Ishikawa (cell line): Measurements from ENCODE around the gene PDYN.
A peak's percentile ranks its signal among the peaks of the same experiment; 100 is the strongest.

Source experiments
- CEBPB ChIP-seq: IDR thresholded peaks from 2 replicates; pipeline ENCODE4 v1.6.1; 2012
- CREB1 ChIP-seq: IDR thresholded peaks from 2 replicates; pipeline ENCODE4 v1.6.1; 2012; ENCODE audit warnings: low read depth
- EGR1 ChIP-seq: IDR thresholded peaks from 2 replicates; pipeline ENCODE4 v1.6.1; 2012
- EP300 ChIP-seq: IDR thresholded peaks from 2 replicates; pipeline ENCODE4 v1.6.1; 2012; ENCODE audit warnings: borderline replicate concordance
- FOXM1 ChIP-seq: IDR thresholded peaks from 2 replicates; pipeline ENCODE4 v1.6.1; 2012; ENCODE audit warnings: low read depth, borderline replicate concordance
- MAX ChIP-seq: IDR thresholded peaks from 2 replicates; pipeline ENCODE4 v1.6.1; 2012
- NFIC ChIP-seq: IDR thresholded peaks from 2 replicates; pipeline ENCODE4 v1.6.1; 2012
- RAD21 ChIP-seq: IDR thresholded peaks from 2 replicates; pipeline ENCODE4 v1.6.1; 2012; ENCODE audit warnings: low read depth
- REST ChIP-seq: IDR thresholded peaks from 2 replicates; pipeline ENCODE4 v1.6.1; 2012; ENCODE audit warnings: low read depth, mild to moderate bottlenecking
- TAF1 ChIP-seq: IDR thresholded peaks from 2 replicates; pipeline ENCODE4 v1.6.1; 2012; ENCODE audit warnings: low read depth, mild to moderate bottlenecking
- TCF12 ChIP-seq: IDR thresholded peaks from 2 replicates; pipeline ENCODE4 v1.6.1; 2012; ENCODE audit warnings: low read depth
- TEAD4 ChIP-seq: IDR thresholded peaks from 2 replicates; pipeline ENCODE4 v1.6.1; 2012
- USF1 ChIP-seq: IDR thresholded peaks from 2 replicates; pipeline ENCODE4 v1.6.1; 2012
- YY1 ChIP-seq: IDR thresholded peaks from 2 replicates; pipeline ENCODE4 v1.6.1; 2012; ENCODE audit warnings: low read depth
- ZBTB7A ChIP-seq: IDR thresholded peaks from 2 replicates; pipeline ENCODE4 v1.6.1; 2012; ENCODE audit warnings: low read depth

Gene PDYN

GRCh38 chr20:1950836-1951235 is 43.0 kb downstream of the PDYN start:
- TF ChIP-seq MAX (no peak), YY1 (no peak), EGR1 (no peak), CEBPB (no peak), RAD21 (no peak), USF1 (no peak), NFIC (no peak), TCF12 (no peak), EP300 (no peak), ZBTB7A (no peak), CREB1 (no peak), REST (no peak), TAF1 (no peak), TEAD4 (no peak), FOXM1 (no peak)

GRCh38 chr20:1949347-1950100 is 44.3 kb downstream of the PDYN start:
- no peak for TF ChIP-seq FOXM1
- TF ChIP-seq TAF1 = no peak
- TF ChIP-seq USF1 = no peak
- TF ChIP-seq TCF12 = no peak
- no peak for TF ChIP-seq EP300
- no peak for TF ChIP-seq TEAD4
- TF ChIP-seq YY1 = no peak
- TF ChIP-seq ZBTB7A = no peak

GRCh38 chr20:1947535-1947846 is 46.4 kb downstream of the PDYN start:
- TF ChIP-seq ZBTB7A (no peak), EP300 (no peak), FOXM1 (no peak), CREB1 (no peak), TEAD4 (no peak), YY1 (no peak), MAX (no peak), USF1 (no peak), RAD21 (no peak), REST (no peak)

- TF ChIP-seq TEAD4 (peak; percentile 21; the same call in 1 of the 2 replicates), NFIC (no peak)
Observed at GRCh38 chr20:1946762-1947534, 46.9 kb downstream of the PDYN start.

- no peak for TF ChIP-seq CREB1
- TF ChIP-seq FOXM1 = no peak
- TF ChIP-seq MAX = no peak
- TF ChIP-seq TCF12 = no peak
- no peak for TF ChIP-seq TEAD4
- TF ChIP-seq NFIC = no peak
- TF ChIP-seq RAD21 = no peak
Observed at GRCh38 chr20:1946442-1946761, 47.5 kb downstream of the PDYN start.

- TF ChIP-seq NFIC (no peak), TAF1 (no peak), EGR1 (no peak), REST (no peak)
Observed at GRCh38 chr20:1945660-1946059, 48.2 kb downstream of the PDYN start.
